ENCODE results near the gene CEP164.
"Not testable (repeated sequence)": the region's sequence is repeated elsewhere in the genome, so short reads cannot be mapped to it uniquely, and the experiment has no call there.

Gene CEP164

DNA sequence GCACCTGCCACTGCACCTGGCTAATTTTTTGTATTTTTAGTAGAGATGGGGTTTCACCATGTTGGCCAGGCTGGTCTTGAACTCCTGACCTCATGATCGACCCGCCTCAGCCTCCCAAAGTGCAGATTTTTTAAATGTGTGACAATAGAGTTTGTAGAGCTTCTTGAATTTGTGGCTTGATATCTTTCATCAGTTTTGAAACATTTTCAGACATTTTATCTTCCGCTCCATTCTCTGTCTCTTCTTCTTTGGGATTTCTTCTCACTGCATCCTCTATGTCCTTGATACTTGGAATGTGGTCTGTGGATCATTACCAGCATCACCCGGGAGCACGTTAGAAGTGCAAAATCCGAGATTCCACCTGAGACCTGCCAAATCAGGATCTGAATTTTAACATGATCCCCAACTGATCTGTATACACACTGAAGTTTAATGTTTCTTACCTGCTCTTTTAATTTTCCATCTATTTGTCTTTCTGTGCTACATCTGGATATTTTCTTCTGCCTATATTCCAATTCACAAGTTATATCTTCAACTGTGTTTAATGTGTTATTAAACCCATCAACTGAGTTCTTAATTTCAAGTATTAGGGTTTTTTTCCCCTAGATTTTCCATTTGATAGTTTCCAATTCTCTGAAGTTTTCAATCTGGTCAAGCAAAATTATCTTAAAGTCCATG lies 126.4 kb downstream of the CEP164 start:
- Histone ChIP-seq H3K27ac (no peak overlapping the region), H3K9me3 (ENCODE audit: severe bottlenecking) (peaks cover 7% of the 10 kb centered on the region), H3K4me3 (ENCODE audit: low read depth, low read length) (no peak overlapping the region), H3K27me3 (ENCODE audit: insufficient read depth, low read depth, severe bottlenecking) (no peaks in the 10 kb centered on the region), H3K36me3 (no peaks in the 10 kb centered on the region)
- DNase-seq = no peak
- TF ChIP-seq, protein P1, sequence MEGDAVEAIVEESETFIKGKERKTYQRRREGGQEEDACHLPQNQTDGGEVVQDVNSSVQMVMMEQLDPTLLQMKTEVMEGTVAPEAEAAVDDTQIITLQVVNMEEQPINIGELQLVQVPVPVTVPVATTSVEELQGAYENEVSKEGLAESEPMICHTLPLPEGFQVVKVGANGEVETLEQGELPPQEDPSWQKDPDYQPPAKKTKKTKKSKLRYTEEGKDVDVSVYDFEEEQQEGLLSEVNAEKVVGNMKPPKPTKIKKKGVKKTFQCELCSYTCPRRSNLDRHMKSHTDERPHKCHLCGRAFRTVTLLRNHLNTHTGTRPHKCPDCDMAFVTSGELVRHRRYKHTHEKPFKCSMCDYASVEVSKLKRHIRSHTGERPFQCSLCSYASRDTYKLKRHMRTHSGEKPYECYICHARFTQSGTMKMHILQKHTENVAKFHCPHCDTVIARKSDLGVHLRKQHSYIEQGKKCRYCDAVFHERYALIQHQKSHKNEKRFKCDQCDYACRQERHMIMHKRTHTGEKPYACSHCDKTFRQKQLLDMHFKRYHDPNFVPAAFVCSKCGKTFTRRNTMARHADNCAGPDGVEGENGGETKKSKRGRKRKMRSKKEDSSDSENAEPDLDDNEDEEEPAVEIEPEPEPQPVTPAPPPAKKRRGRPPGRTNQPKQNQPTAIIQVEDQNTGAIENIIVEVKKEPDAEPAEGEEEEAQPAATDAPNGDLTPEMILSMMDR (IDR thresholded peaks at IDR 0.05; ENCODE audit: low read depth, low read length) = no peak

DNA sequence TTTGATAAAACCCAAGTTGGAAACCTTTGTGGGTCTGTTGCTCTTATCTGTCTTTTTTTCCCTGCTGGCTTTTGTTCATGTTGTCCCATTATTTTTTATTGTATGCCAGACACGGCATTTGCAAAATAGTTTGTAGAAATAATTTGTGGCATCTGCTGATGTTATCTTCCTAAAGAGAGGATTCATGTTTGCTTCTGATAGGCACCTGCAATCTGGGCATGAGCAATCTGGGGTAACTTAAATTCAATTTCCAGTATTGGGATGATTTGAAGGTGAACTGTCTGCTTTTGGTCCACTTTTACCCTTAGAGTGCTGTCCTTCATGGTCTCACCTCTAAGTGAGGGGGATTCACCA lies 126.9 kb downstream of the CEP164 start:
- DNase-seq = no peak
- TF ChIP-seq, protein P1 (IDR thresholded peaks at IDR 0.05; ENCODE audit: low read depth, low read length) = no peak
- Histone ChIP-seq H3K27me3 (ENCODE audit: insufficient read depth, low read depth, severe bottlenecking) (no peaks in the 10 kb centered on the region), H3K36me3 (no peaks in the 10 kb centered on the region), H3K27ac (no peak overlapping the region), H3K9me3 (ENCODE audit: severe bottlenecking) (peaks cover 7% of the 10 kb centered on the region), H3K4me3 (ENCODE audit: low read depth, low read length) (no peak overlapping the region)

DNA sequence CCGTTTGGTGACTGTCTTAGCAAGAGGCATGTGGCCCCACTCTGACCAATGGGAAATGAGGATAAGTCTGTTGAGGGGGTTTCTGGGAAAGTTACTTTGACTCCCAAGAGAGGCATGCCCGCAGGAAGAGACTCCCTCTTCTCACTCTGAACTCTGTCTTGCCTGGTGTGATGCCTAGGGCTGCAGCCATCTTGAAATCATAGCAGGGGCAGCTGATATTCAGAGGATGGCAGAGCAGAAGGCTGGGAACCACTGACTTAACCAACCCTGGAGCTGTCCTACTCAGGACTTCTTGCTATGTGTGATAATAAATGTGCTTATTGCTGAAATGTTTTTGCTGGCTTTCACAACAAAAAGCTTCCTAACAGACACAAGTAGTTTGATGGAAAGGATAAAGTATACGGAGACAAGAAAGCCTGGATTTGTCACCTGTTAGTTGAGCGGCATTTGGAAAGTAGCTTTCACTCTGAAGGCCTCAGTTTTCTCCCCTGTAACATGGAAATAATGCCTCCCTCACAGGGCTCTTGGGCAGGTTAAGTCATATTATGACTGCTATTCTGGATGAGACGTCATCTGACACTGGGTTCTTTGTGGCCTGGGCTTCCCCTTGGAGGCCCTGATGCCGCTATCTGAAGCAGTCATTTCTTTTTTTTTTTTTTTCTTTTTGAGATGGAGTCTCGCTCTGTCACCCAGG lies 128.5 kb downstream of the CEP164 start:
- no peaks in the 10 kb centered on the region for H3K36me3 ChIP-seq
- H3K4me3 ChIP-seq (ENCODE audit: low read depth, low read length) = no peak overlapping the region
- TF ChIP-seq, protein P1 (IDR thresholded peaks at IDR 0.05; ENCODE audit: low read depth, low read length) = no peak
- peaks cover 7% of the 10 kb centered on the region for H3K9me3 ChIP-seq (ENCODE audit: severe bottlenecking)
- H3K27me3 ChIP-seq (ENCODE audit: insufficient read depth, low read depth, severe bottlenecking) = no peaks in the 10 kb centered on the region
- no peak overlapping the region for H3K27ac ChIP-seq
- no peak for DNase-seq

DNA sequence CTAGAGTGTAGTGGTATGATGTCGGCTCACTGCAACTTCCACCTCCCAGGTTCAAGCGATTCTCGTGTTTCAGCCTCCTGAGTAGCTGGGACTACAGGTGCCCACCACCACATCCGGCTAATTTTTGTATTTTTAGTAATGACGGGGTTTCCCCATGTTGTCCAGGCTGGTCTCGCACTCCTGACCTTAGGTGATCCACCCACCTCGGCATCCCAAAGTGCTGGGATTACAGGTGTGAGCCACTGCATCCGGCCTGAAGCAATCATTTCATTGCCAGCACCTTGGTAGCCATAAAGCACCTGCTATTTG lies 129.0 kb downstream of the CEP164 start:
- H3K27ac ChIP-seq = peak overlapping the region; percentile 84

DNA sequence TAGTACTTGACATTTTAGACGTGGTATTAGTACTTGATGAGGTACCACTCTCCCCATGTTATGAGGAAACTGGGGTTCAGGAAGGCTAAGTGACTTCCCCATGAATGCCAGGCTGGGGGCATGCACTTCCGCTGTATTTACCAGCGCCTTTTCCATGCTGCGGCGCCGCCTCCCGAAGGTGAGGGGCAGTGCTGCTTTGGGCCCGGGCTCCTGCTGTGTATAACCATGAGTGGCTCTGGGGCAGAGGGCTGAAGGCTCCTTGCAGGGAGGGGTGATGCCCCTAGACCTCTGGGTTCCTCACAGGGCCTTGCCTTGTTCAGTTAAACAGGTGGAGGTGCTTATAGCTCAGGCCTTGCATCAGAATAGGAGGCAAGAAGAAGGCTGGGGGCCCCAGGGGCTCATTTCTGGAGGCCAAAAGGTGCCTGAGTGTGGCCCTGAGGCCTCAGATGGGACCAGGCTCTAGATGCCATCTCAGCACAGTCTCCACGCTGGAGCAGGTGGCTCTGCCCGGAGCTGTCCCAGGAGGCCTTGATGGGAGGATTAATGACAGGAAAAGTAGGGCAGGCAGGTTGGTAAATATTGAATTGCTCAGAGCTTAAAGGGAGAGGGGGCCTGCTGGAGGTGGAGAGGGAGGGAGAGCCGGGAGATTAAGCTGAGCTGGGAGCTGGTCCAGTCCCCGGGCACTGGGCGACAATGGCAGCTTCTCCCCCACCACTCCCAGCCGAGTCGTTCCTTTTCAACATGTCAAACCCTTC lies 129.6 kb downstream of the CEP164 start:
- TF ChIP-seq, protein P1 (IDR thresholded peaks at IDR 0.05; ENCODE audit: low read depth, low read length) = no peak
- no peak overlapping the region for H3K4me3 ChIP-seq (ENCODE audit: low read depth, low read length)
- no peaks in the 10 kb centered on the region for H3K27me3 ChIP-seq (ENCODE audit: insufficient read depth, low read depth, severe bottlenecking)
- peak overlapping the region; percentile 84 for H3K27ac ChIP-seq
- peak; percentile 88 for DNase-seq
- no peaks in the 10 kb centered on the region for H3K36me3 ChIP-seq
- peaks cover 7% of the 10 kb centered on the region for H3K9me3 ChIP-seq (ENCODE audit: severe bottlenecking)

More for the DNA sequence above, 129.0 kb downstream of the CEP164 start:
- not testable (repeated sequence) for H3K27me3 ChIP-seq (ENCODE audit: insufficient read depth, low read depth, severe bottlenecking); DNase-seq; H3K9me3 ChIP-seq (ENCODE audit: severe bottlenecking); H3K36me3 ChIP-seq; H3K4me3 ChIP-seq (ENCODE audit: low read depth, low read length)

DNA sequence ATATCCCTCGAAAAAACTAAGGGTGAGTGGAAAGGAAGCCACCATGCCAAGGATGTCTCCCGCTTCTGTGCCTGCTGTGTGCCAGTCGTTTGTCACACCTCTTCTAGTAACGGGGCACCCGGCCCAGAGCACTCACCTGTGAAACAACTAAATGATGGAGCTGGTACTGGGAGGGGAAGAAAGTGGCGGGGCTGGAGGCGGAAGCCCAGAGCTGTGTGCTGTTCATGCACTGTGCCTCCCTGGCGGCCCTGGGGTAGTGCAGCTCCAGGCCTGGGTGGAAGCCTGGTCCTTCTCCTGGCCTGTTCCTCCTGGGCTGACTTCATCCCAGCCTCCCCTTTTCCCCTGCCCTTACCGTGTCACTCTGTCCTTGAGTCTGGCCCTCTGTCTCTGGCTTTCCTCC lies 130.2 kb downstream of the CEP164 start:
- Histone ChIP-seq H3K27ac (peak overlapping the region; percentile 84), H3K9me3 (ENCODE audit: severe bottlenecking) (peaks cover 7% of the 10 kb centered on the region), H3K36me3 (no peaks in the 10 kb centered on the region), H3K4me3 (ENCODE audit: low read depth, low read length) (no peak overlapping the region), H3K27me3 (ENCODE audit: insufficient read depth, low read depth, severe bottlenecking) (no peaks in the 10 kb centered on the region)
- DNase-seq = no peak
- TF ChIP-seq, protein P1 (IDR thresholded peaks at IDR 0.05; ENCODE audit: low read depth, low read length) = no peak
